Upper lobe of left lung (tissue), 6 donors: ENCODE data around the gene REXO4. TPM values are rescaled to one million over a fixed set of nuclear protein-coding genes. Genes with fewer than 3 reads are reported as not detected.

Experiments used
- ATAC-seq, 2 donors: fragments of 200-7000 bp; cut with Tn5 transposase; one replicate each; pipeline ENCODE4 v1.9.1; 2022; ENCODE audit warnings: mild to moderate bottlenecking in 2 of 2, moderate library complexity in 2 of 2; ENCODE audit not compliant: low FRiP score in 2 of 2
- DNase-seq, 2 donors: peaks; one replicate each; pipeline ENCODE4 v3.0.0-alpha.2; 2019 to 2020
- H3K27ac ChIP-seq, 4 donors: fragments of 200-600 bp; sonication (generic); one replicate each; pipeline ENCODE4 v1.5.1; 2016 to 2019
- H3K27me3 ChIP-seq, 4 donors: fragments of 200-600 bp; sonication (generic); one replicate each; pipeline ENCODE4 v1.5.1; 2017 to 2019
- H3K36me3 ChIP-seq, 4 donors: fragments of 200-600 bp; sonication (generic); one replicate each; pipeline ENCODE4 v1.5.1; 2016 to 2019
- H3K4me1 ChIP-seq, 4 donors: fragments of 200-600 bp; sonication (generic); one replicate each; pipeline ENCODE4 v1.5.1; 2018 to 2019
- H3K4me3 ChIP-seq, 4 donors: fragments of 200-600 bp; sonication (generic); one replicate each; pipeline ENCODE4 v1.5.1; 2017 to 2019; ENCODE audit warnings: mild to moderate bottlenecking in 2 of 4, moderate library complexity in 1 of 4
- H3K9me3 ChIP-seq, 4 donors: fragments of 200-600 bp; sonication (generic); one replicate each; pipeline ENCODE4 v1.5.1; 2018 to 2019
- CTCF ChIP-seq, 6 experiments: fragments of 450-650 bp in 4 of 6; fragments of 200-600 bp in 2 of 6; sonication (generic) in 2 of 6; IDR thresholded peaks; one replicate each; pipeline ENCODE4 v1.5.1; 2016 to 2019; ENCODE audit warnings: antibody characterized with exemption in 6 of 6
- EP300 ChIP-seq, 4 donors: sonication (generic); formaldehyde crosslinking; IDR thresholded peaks; one replicate each; pipeline ENCODE4 v1.5.1; 2017; ENCODE audit warnings: antibody characterized with exemption in 4 of 4, control low read depth in 2 of 4
- POLR2A ChIP-seq, 4 donors: fragments of 450-650 bp; IDR thresholded peaks; one replicate each; pipeline ENCODE4 v1.5.1; 2016 to 2017; ENCODE audit warnings: antibody characterized with exemption in 4 of 4, mild to moderate bottlenecking in 2 of 4
- POLR2AphosphoS5 ChIP-seq, 2 donors: sonication (generic); formaldehyde crosslinking; IDR thresholded peaks; one replicate each; pipeline ENCODE4 v1.5.1; 2017; ENCODE audit warnings: antibody characterized with exemption in 2 of 2
- WGBS, 2 donors: methylation state at CpG; one replicate each; pipeline ENCODE4 v1.1.5; 2017 to 2018; 5-methylcytosine and 5-hydroxymethylcytosine counted together
- total RNA-seq, 6 donors: library from RNA; depleted of rRNA in 4 of 6; stranded (reverse); fragments of >200 nt in 4 of 6; gene quantifications; one replicate each; pipeline versions ENCODE4 v1.1.0 to v1.2.1, GENCODE V29; 2016 to 2021
- donor health status: DM: no; HTN: no; CAD: no; lungs with moderate emphysema.
- donor health status: DM: no; HTN: yes; CAD: no; lungs with severe emphysema.

The REXO4 gene
- total RNA-seq, 6 donors from 2014 or later = 14.7 to 34.3 (median 23.1) TPM

- Histone ChIP-seq H3K27me3 (no peaks in the 10 kb centered on the region), H3K4me1 (no peaks in the 10 kb centered on the region), H3K4me3 (no peak overlapping the region), H3K36me3 (no peaks in the 10 kb centered on the region), H3K27ac (no peak overlapping the region), H3K9me3 (no peaks in the 10 kb centered on the region)
- ATAC-seq = no peak
- DNase-seq = no peak
- TF ChIP-seq CTCF (IDR thresholded peaks at IDR 0.05) (no peak), POLR2AphosphoS5 (IDR thresholded peaks at IDR 0.05) (no peak), EP300 (IDR thresholded peaks at IDR 0.05) (no peak), POLR2A (IDR thresholded peaks at IDR 0.05) (no peak)
- 74 to 92% methylated on average over 8 of the region's 8 CpGs for WGBS, 2 donors
These were observed 26.2 kb upstream of the REXO4 start for GRCh38 chr9:133443982-133444381.

- 90 to 100% methylated on average over 1 to 4 of the region's 15 CpGs for WGBS, 2 donors
- no peak for ATAC-seq
- H3K27ac ChIP-seq = no peak overlapping the region
- H3K27me3 ChIP-seq = no peaks in the 10 kb centered on the region
- no peaks in the 10 kb centered on the region for H3K9me3 ChIP-seq
- H3K4me3 ChIP-seq = no peak overlapping the region
- TF ChIP-seq EP300 (IDR thresholded peaks at IDR 0.05) = no peak
- no peaks in the 10 kb centered on the region for H3K4me1 ChIP-seq
- H3K36me3 ChIP-seq = no peaks in the 10 kb centered on the region
- DNase-seq = no peak
These were observed 25.4 kb upstream of the REXO4 start for GRCh38 chr9:133443248-133443647.

GRCh38 chr9:133441571-133441970 is 23.8 kb upstream of the REXO4 start:
- no peak overlapping the region for H3K27ac ChIP-seq
- no peak for TF ChIP-seq POLR2AphosphoS5 (IDR thresholded peaks at IDR 0.05)
- no peak for TF ChIP-seq CTCF (IDR thresholded peaks at IDR 0.05)
- TF ChIP-seq EP300 (IDR thresholded peaks at IDR 0.05) = no peak
- TF ChIP-seq POLR2A (IDR thresholded peaks at IDR 0.05) = no peak
- DNase-seq (no peak), ATAC-seq (no peak)
- no peaks in the 10 kb centered on the region for H3K4me1 ChIP-seq
- no peaks in the 10 kb centered on the region for H3K27me3 ChIP-seq
- no peak overlapping the region for H3K4me3 ChIP-seq
- no peaks in the 10 kb centered on the region for H3K36me3 ChIP-seq
- H3K9me3 ChIP-seq = no peaks in the 10 kb centered on the region
- WGBS, 2 donors = 64 to 89% methylated on average over 4 to 5 of the region's 5 CpGs

GRCh38 chr9:133440874-133441273 is 23.1 kb upstream of the REXO4 start:
- Histone ChIP-seq H3K27me3 (no peaks in the 10 kb centered on the region), H3K36me3 (no peaks in the 10 kb centered on the region), H3K27ac (no peak overlapping the region), H3K4me1 (no peaks in the 10 kb centered on the region), H3K4me3 (no peak overlapping the region), H3K9me3 (no peaks in the 10 kb centered on the region)
- 93 to 94% methylated on average over 12 of the region's 12 CpGs for WGBS, 2 donors
- TF ChIP-seq EP300 (IDR thresholded peaks at IDR 0.05) (no peak), POLR2A (IDR thresholded peaks at IDR 0.05) (no peak), POLR2AphosphoS5 (IDR thresholded peaks at IDR 0.05) (no peak), CTCF (IDR thresholded peaks at IDR 0.05) (no peak)
- ATAC-seq = no peak
- no peak for DNase-seq

- Histone ChIP-seq H3K27me3 (no peaks in the 10 kb centered on the region), H3K4me3 (no peak overlapping the region), H3K4me1 (no peaks in the 10 kb centered on the region), H3K36me3 (no peaks in the 10 kb centered on the region), H3K27ac (no peak overlapping the region), H3K9me3 (no peaks in the 10 kb centered on the region)
- ATAC-seq (no peak), DNase-seq (no peak)
- WGBS, 2 donors = 69 to 89% methylated on average over 4 of the region's 4 CpGs
- no peak for TF ChIP-seq CTCF (IDR thresholded peaks at IDR 0.05)
- TF ChIP-seq POLR2AphosphoS5 (IDR thresholded peaks at IDR 0.05) = no peak
- TF ChIP-seq POLR2A (IDR thresholded peaks at IDR 0.05) = no peak
- no peak for TF ChIP-seq EP300 (IDR thresholded peaks at IDR 0.05)
These were observed 21.5 kb upstream of the REXO4 start for GRCh38 chr9:133439337-133439736.
